Prostate gland (tissue), 1 donor: Measurements from ENCODE around the gene STING1.

Experiments
- POLR2A ChIP-seq: fragments of 450-650 bp; IDR thresholded peaks from one replicate; pipeline ENCODE4 v1.6.1; 2016; ENCODE audit warnings: antibody characterized with exemption, mild to moderate bottlenecking
- POLR2AphosphoS5 ChIP-seq: sonication (generic); formaldehyde crosslinking; IDR thresholded peaks from one replicate; pipeline ENCODE4 v1.6.1; 2017; ENCODE audit warnings: antibody characterized with exemption

- TF ChIP-seq POLR2AphosphoS5 (no peak), POLR2A (no peak)
Observed at GRCh38 chr5:139501381-139501780, 18.8 kb upstream of the STING1 start.
